Measurements from ENCODE around the gene ZBTB11.

DNA sequence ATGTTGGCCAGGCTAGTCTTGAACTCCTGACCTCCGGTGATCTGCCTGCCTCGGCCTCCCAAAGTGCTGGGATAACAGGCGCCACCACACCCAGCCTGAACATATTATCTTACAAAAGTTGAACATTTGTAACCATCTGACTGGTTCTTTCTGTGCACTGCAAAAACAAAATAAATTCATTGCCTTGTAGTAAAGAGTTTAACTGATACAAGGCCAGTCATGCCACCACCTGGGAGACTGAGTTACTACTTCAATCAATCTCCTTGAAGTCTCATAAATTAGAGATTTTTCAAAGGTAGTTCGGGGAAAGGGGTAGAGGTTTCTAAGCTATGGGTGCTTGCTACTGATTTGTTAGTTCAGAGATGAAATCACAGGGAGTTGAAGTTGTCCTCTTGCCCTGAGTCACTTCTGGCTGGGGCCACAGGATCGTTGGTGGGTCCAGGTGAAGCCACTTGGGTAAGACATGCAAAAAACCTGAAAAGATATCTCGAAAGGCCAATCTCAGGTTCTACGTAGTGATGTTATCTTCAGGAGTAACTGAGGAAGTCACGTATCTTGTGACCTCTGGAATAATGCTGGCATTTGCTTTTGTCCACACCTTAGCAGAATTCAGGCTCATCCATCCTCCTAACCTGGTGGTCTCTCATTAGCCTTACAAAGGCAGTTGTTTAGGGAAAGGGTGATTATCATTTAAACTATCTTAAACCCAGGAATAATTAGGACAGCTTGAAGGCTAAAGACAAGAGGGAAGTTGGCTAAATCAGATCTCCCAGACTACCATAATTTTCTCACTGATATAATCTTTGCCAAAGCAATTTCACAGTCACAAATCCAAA is 33.7 kb downstream of the ZBTB11 start:
- TF ChIP-seq CTCF (IDR thresholded peaks at IDR 0.05) (no peak), POLR2A (IDR thresholded peaks at IDR 0.05) (no peak)
